H1 (cell line): Measurements from ENCODE around the gene SLC39A11. TPM values are rescaled to one million over a fixed set of nuclear protein-coding genes. Genes with fewer than 3 reads are reported as not detected.

Experiments
- ATF2 ChIP-seq: IDR thresholded peaks from 2 replicates; pipeline ENCODE4 v1.6.1; 2012; ENCODE audit warnings: low read length, inconsistent platforms
- SAP30 ChIP-seq: fragments of 300-600 bp; sonication (generic); IDR thresholded peaks from 2 replicates; pipeline ENCODE4 v1.7.1; 2012; ENCODE audit warnings: low read length, moderate library complexity, mild to moderate bottlenecking, inconsistent platforms; ENCODE audit not compliant: insufficient read depth, insufficient replicate concordance
- SIRT6 ChIP-seq: IDR thresholded peaks from one replicate; pipeline ENCODE4 v1.7.1; 2012; ENCODE audit warnings: low read length, inconsistent platforms
- polyA plus RNA-seq, 7 experiments: library from polyadenylated mRNA; depleted of rRNA in 3 of 7; stranded (reverse) in 5 of 7; unstranded in 2 of 7; fragments of >200 nt in 5 of 7; fragments of 200-250 nt in 2 of 7; gene quantifications; 1 replicate in 5 of 7; 2 replicates in 1 of 7; 4 replicates in 1 of 7; pipeline versions ENCODE4 v1.2.1 to v1.2.3, GENCODE V29; 2011 to 2013; ENCODE audit warnings: missing spikeins in 2 of 7, mixed read lengths in 2 of 7
- total RNA-seq: library from RNA; stranded (reverse); fragmentation: NEBNext Ultra II Directional; extraction: Animal tissue kit (Norgen Biotek cat#: 25700); gene quantifications from 2 replicates; pipeline ENCODE4 v1.2.1, GENCODE V29; 2021

The SLC39A11 gene
- total and polyA plus RNA-seq, 2 of the 8 experiments (the other 6 are each of a cell fraction or from before 2014, with no cell fraction given): 12.2 to 19.6 TPM

- no peak for TF ChIP-seq ATF2
- TF ChIP-seq SIRT6: no peak
- TF ChIP-seq SAP30: no peak
Observed at GRCh38 chr17:72681844-72682243, 410.6 kb downstream of the SLC39A11 start (continued).
